H1 (cell line): ENCODE data around the gene RANGRF. TPM values are rescaled to one million over a fixed set of nuclear protein-coding genes. Genes with fewer than 3 reads are reported as not detected.

ENCODE experiments used
- CTCF ChIA-PET: fragments of 300-600 bp; sonication (Branson Sonifier 250); formaldehyde crosslinking; loops from one replicate; lab custom pipeline; 2021; ENCODE audit not compliant: partially characterized antibody; lab: Charles Lee
- POLR2A ChIA-PET: fragments of 300-600 bp; sonication (Branson Sonifier 250); formaldehyde crosslinking; loops from one replicate; lab custom pipeline; 2021; ENCODE audit warnings: inconsistent platforms; ENCODE audit not compliant: partially characterized antibody; lab: Charles Lee
- DNase-seq, 2 experiments: peaks; one replicate each; pipeline versions ENCODE4 v3.0.0 to v3.0.0-alpha.2; 2010 to 2022; ENCODE audit warnings: low spot score in 2 of 2, low read depth in 1 of 2, mixed read lengths in 1 of 2
- FAIRE-seq: peaks from 2 replicates; lab custom pipeline; 2011; peaks lifted over from hg19 to GRCh38; lab: Jason Lieb, UNC
- H2AFZ ChIP-seq: 2 replicates; pipeline ENCODE4 v1.8.1; 2012; ENCODE audit warnings: low read length, inconsistent platforms
- H2AK5ac ChIP-seq: 2 replicates; pipeline ENCODE4 v1.6.1; 2013; ENCODE audit warnings: low read depth, low read length
- H2BK120ac ChIP-seq: replicated peaks from 2 replicates; pipeline ENCODE3; 2013; ENCODE audit warnings: low read depth, low read length, inconsistent platforms
- H2BK12ac ChIP-seq: 2 replicates; pipeline ENCODE4 v1.6.1; 2013; ENCODE audit warnings: low read depth, low read length
- H2BK15ac ChIP-seq: 2 replicates; pipeline ENCODE4 v1.6.1; 2013; ENCODE audit warnings: low read length
- H2BK20ac ChIP-seq: 2 replicates; pipeline ENCODE4 v1.6.1; 2013; ENCODE audit warnings: low read length
- H2BK5ac ChIP-seq: 2 replicates; pipeline ENCODE4 v1.6.1; 2013; ENCODE audit warnings: low read depth, low read length
- H3K14ac ChIP-seq: 2 replicates; pipeline ENCODE4 v1.6.1; 2013; ENCODE audit warnings: inconsistent platforms; ENCODE audit not compliant: insufficient read length
- H3K18ac ChIP-seq: 2 replicates; pipeline ENCODE4 v1.6.1; 2013; ENCODE audit warnings: low read length; ENCODE audit errors: extremely low read depth
- H3K23ac ChIP-seq: 2 replicates; pipeline ENCODE4 v1.6.1; 2013; ENCODE audit warnings: inconsistent platforms; ENCODE audit not compliant: insufficient read length
- H3K23me2 ChIP-seq: 2 replicates; pipeline ENCODE4 v1.6.1; 2013; ENCODE audit warnings: low read depth, low read length
- H3K27ac ChIP-seq: 2 replicates; pipeline ENCODE4 v1.6.1; 2011; ENCODE audit warnings: low read depth, low read length, inconsistent platforms
- H3K27me3 ChIP-seq, 4 experiments: replicated peaks in 1 of 4; 1 replicate in 1 of 4; 2 replicates in 3 of 4; pipeline versions ENCODE4 v1.6.1 to v1.8.1; 2011 to 2013; ENCODE audit warnings: low read length in 3 of 4, mild to moderate bottlenecking in 3 of 4, inconsistent platforms in 2 of 4, mixed read lengths in 2 of 4, moderate library complexity in 1 of 4; ENCODE audit not compliant: control insufficient read depth in 3 of 4, insufficient read depth in 3 of 4; ENCODE audit errors: extremely low read depth in 1 of 4
- H3K36me3 ChIP-seq, 4 experiments: 2 replicates each; pipeline versions ENCODE4 v1.6.1 to v1.8.1; 2011 to 2013; ENCODE audit warnings: mild to moderate bottlenecking in 4 of 4, low read length in 3 of 4, moderate library complexity in 2 of 4, control low read depth in 1 of 4, inconsistent platforms in 1 of 4; ENCODE audit not compliant: insufficient read depth in 4 of 4, control insufficient read depth in 2 of 4
- H3K4ac ChIP-seq: replicated peaks from 2 replicates; pipeline ENCODE3; 2013; ENCODE audit warnings: low read length, low read depth, mixed read lengths, inconsistent platforms; ENCODE audit not compliant: insufficient read length
- H3K4me1 ChIP-seq, 4 experiments: replicated peaks in 1 of 4; 1 replicate in 1 of 4; 2 replicates in 3 of 4; pipeline versions ENCODE4 v1.6.1 to v1.8.1; 2011 to 2013; ENCODE audit warnings: low read length in 3 of 4, inconsistent platforms in 2 of 4, mixed read lengths in 1 of 4; ENCODE audit not compliant: insufficient read depth in 4 of 4, control insufficient read depth in 3 of 4
- H3K4me2 ChIP-seq, 2 experiments: 2 replicates each; pipeline versions ENCODE4 v1.6.1 to v1.8.1; 2011 to 2013; ENCODE audit warnings: low read depth in 2 of 2, low read length in 2 of 2, control low read depth in 1 of 2, inconsistent platforms in 1 of 2, mild to moderate bottlenecking in 1 of 2; ENCODE audit not compliant: insufficient read depth in 1 of 2
- H3K4me3 ChIP-seq, 4 experiments: fragments of 200-600, 300-600 bp in 1 of 4; sonication (generic), shearing (Covaris generic), sonication (Bioruptor Twin) in 1 of 4; 2 replicates each; pipeline versions ENCODE4 v1.5.1 to v1.8.1; 2011 to 2016; ENCODE audit warnings: low read length in 4 of 4, low read depth in 3 of 4, control low read depth in 2 of 4, inconsistent platforms in 2 of 4, mild to moderate bottlenecking in 2 of 4, mixed read lengths in 1 of 4, moderate library complexity in 1 of 4; ENCODE audit not compliant: insufficient read depth in 2 of 4; ENCODE audit errors: extremely low read depth in 1 of 4
- H3K56ac ChIP-seq: replicated peaks from 2 replicates; pipeline ENCODE3; 2013; ENCODE audit warnings: low read depth, mild to moderate bottlenecking, mixed read lengths, low read length, inconsistent platforms; ENCODE audit not compliant: insufficient read length
- H3K79me1 ChIP-seq: 2 replicates; pipeline ENCODE4 v1.6.1; 2013; ENCODE audit warnings: low read depth, low read length, control low read depth
- H3K79me2 ChIP-seq, 2 experiments: 2 replicates each; pipeline versions ENCODE4 v1.6.1 to v1.8.1; 2012 to 2013; ENCODE audit warnings: low read length in 2 of 2, mild to moderate bottlenecking in 2 of 2, inconsistent platforms in 1 of 2; ENCODE audit not compliant: insufficient read depth in 2 of 2, control insufficient read depth in 1 of 2
- H3K9ac ChIP-seq, 4 experiments: replicated peaks in 1 of 4; 1 replicate in 1 of 4; 2 replicates in 3 of 4; pipeline versions ENCODE4 v1.6.1 to v1.8.1; 2011 to 2013; ENCODE audit warnings: low read depth in 3 of 4, low read length in 3 of 4, control low read depth in 2 of 4, mild to moderate bottlenecking in 2 of 4, moderate library complexity in 2 of 4, inconsistent platforms in 1 of 4; ENCODE audit errors: extremely low read depth in 1 of 4
- H3K9me3 ChIP-seq, 2 experiments: 2 replicates each; pipeline versions ENCODE4 v1.6.1 to v1.8.1; 2012 to 2013; ENCODE audit warnings: mild to moderate bottlenecking in 2 of 2, moderate library complexity in 2 of 2, control low read depth in 1 of 2, inconsistent platforms in 1 of 2, low read depth in 1 of 2, low read length in 1 of 2, mixed read lengths in 1 of 2; ENCODE audit not compliant: insufficient read depth in 2 of 2
- H4K20me1 ChIP-seq, 2 experiments: replicated peaks in 1 of 2; 2 replicates each; pipeline versions ENCODE3 to v1.8.1; 2011 to 2013; ENCODE audit warnings: inconsistent platforms in 2 of 2, low read length in 2 of 2, mild to moderate bottlenecking in 1 of 2; ENCODE audit not compliant: insufficient read depth in 2 of 2, control insufficient read depth in 1 of 2
- H4K5ac ChIP-seq: 2 replicates; pipeline ENCODE4 v1.6.1; 2013; ENCODE audit warnings: low read length, low read depth, mixed read lengths, inconsistent platforms; ENCODE audit not compliant: insufficient read length
- H4K8ac ChIP-seq: 2 replicates; pipeline ENCODE4 v1.8.0; 2013; ENCODE audit warnings: mild to moderate bottlenecking, moderate library complexity, low read length, inconsistent platforms; ENCODE audit not compliant: insufficient read depth; ENCODE audit errors: extremely low read depth
- H4K91ac ChIP-seq: replicated peaks from 2 replicates; pipeline ENCODE3; 2013; ENCODE audit warnings: low read length, mixed read lengths, inconsistent platforms; ENCODE audit not compliant: insufficient read length
- CTBP2 ChIP-seq: IDR thresholded peaks from 2 replicates; pipeline ENCODE4 v1.7.0; 2011; ENCODE audit warnings: borderline replicate concordance, mild to moderate bottlenecking, moderate library complexity, mixed read lengths, low read length; ENCODE audit not compliant: insufficient read depth, insufficient read length
- E2F6 ChIP-seq: IDR thresholded peaks from 2 replicates; pipeline ENCODE4 v1.6.1; 2012; ENCODE audit warnings: inconsistent platforms
- EGR1 ChIP-seq: IDR thresholded peaks from 2 replicates; pipeline ENCODE4 v1.6.1; 2011; ENCODE audit warnings: low read depth, low read length, borderline replicate concordance
- WGBS, 2 experiments: shearing (Covaris generic) in 1 of 2; methylation state at CpG; one replicate each; pipeline versions ENCODE4 v1.1.6 to v1.1.7; 2013 to 2015; ENCODE audit warnings: low lambda C conversion rate in 2 of 2, mixed read lengths in 2 of 2, inconsistent platforms in 1 of 2, low coverage in 1 of 2, missing lambda C conversion rate in 1 of 2; ENCODE audit not compliant: insufficient replicate concordance in 2 of 2, insufficient coverage in 1 of 2, insufficient read length in 1 of 2; ENCODE audit errors: extremely low coverage in 1 of 2, missing lambda C conversion rate in 1 of 2; 5-methylcytosine and 5-hydroxymethylcytosine counted together
- polyA plus RNA-seq, 7 experiments: library from polyadenylated mRNA; depleted of rRNA in 3 of 7; stranded (reverse) in 5 of 7; unstranded in 2 of 7; fragments of >200 nt in 5 of 7; fragments of 200-250 nt in 2 of 7; gene quantifications; 1 replicate in 5 of 7; 2 replicates in 1 of 7; 4 replicates in 1 of 7; pipeline versions ENCODE4 v1.2.1 to v1.2.3, GENCODE V29; 2011 to 2013; ENCODE audit warnings: missing spikeins in 2 of 7, mixed read lengths in 2 of 7
- total RNA-seq: library from RNA; stranded (reverse); fragmentation: NEBNext Ultra II Directional; extraction: Animal tissue kit (Norgen Biotek cat#: 25700); gene quantifications from 2 replicates; pipeline ENCODE4 v1.2.1, GENCODE V29; 2021

The RANGRF gene
- total and polyA plus RNA-seq, 2 of the 8 experiments (the other 6 are each of a cell fraction or from before 2014, with no cell fraction given) = 36.9 to 49.6 TPM

GRCh38 chr17:8264836-8265542 lies 23.5 kb upstream of the RANGRF start:
- no peaks in the 10 kb centered on the region for H3K9me3 ChIP-seq
- no peak overlapping the region for H4K8ac ChIP-seq
- no peak overlapping the region for H2BK15ac ChIP-seq
- no peak overlapping the region for H4K91ac ChIP-seq
- H3K4ac ChIP-seq = no peak overlapping the region
- H3K9ac ChIP-seq = no peak overlapping the region
- no peaks in the 10 kb centered on the region for H3K23me2 ChIP-seq
- H3K36me3 ChIP-seq = peaks cover 44 to 87% (median 74%) of the 10 kb centered on the region in 4 experiments
- no peak overlapping the region for H2BK12ac ChIP-seq
- H2BK20ac ChIP-seq = no peak overlapping the region
- DNase-seq (no peak), FAIRE-seq (no peak)
- H3K56ac ChIP-seq = no peak overlapping the region
- H3K27me3 ChIP-seq = no peaks in the 10 kb centered on the region
- H3K4me1 ChIP-seq = no peaks in the 10 kb centered on the region
- no peak overlapping the region for H4K5ac ChIP-seq
- no peak overlapping the region for H3K23ac ChIP-seq
- H3K79me2 ChIP-seq = no peaks in the 10 kb centered on the region
- ChIA-PET POLR2A (interaction anchor here (53.4 to 66.3 kb wide), 2 partner anchors 1 to 22 kb away, joined by 1521 read pairs; partner anchors contain the start of genes CTC1, PFAS, RANGRF and SLC25A35), CTCF (interaction anchor here (0.6 kb wide), 1 partner anchor 127 kb away, joined by 4 read pairs; no protein-coding TSS in a partner anchor)
- no peak overlapping the region for H3K14ac ChIP-seq
- no peak overlapping the region for H3K4me2 ChIP-seq
- H3K18ac ChIP-seq = no peak overlapping the region
- H3K27ac ChIP-seq = no peak overlapping the region
- H2AFZ ChIP-seq = no peak overlapping the region
- 94% methylated on average over 18 of the region's 18 CpGs; no CpG with 5 or more reads in 1 of the 2 experiments for WGBS, 2 experiments
- no peak overlapping the region; the same call in 1 of the 2 replicates for H2BK5ac ChIP-seq
- H3K79me1 ChIP-seq = peaks cover 4% of the 10 kb centered on the region; the same call in 1 of the 2 replicates
- H3K4me3 ChIP-seq = no peak overlapping the region
- H4K20me1 ChIP-seq = peaks cover 10 to 23% of the 10 kb centered on the region in 2 experiments
- no peak overlapping the region for H2BK120ac ChIP-seq
- no peak overlapping the region for H2AK5ac ChIP-seq
- TF ChIP-seq EGR1 (no peak), CTBP2 (no peak), E2F6 (no peak)
